Embryonic facial prominence (tissue), 1 donor: ENCODE data around the gene TP53RK.

ENCODE experiments used
- DNase-seq: peaks from one replicate; pipeline ENCODE4 v3.0.0-alpha.2; 2016; ENCODE audit errors: extremely low spot score

TP53RK gene

DNA sequence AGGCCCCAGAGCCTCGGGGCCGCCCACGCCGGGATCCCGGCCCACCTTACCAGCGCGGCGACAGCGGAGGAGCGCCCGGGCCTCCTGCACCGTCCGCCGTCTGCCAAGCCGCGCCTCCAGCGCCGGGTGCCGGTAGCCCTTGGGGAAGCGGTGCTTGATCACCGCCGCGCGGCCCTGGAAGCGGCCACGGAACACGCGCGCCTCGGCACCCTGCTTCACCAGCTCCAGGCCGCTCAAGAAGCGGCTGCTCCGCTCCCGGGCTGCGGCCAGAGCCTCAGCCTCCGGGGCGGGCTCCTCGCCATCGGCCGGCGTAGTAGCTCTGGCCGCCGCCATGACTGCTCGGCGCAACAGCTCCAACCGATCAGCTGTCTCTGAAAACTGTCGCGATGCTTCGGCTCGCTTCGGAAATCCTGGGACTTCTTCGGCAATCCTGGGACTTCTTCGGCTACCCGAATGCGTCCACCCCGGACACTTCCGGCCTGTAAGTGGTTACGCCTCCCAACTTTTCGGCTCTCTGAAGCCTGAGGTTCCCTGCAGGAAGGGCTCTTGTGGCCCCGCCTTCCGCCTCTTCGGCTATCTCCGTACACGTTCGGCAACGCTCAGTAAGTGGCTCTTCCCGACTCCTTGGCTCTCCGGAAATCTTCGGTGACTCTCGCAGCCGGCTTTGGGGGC lies at the start of gene TP53RK:
Gene TP53RK (minus strand): TSS at position 363 of the 672 bp plus-strand sequence. CDS start 30 bp downstream, at position 333.
- DNase-seq, result peak; percentile 100

DNA sequence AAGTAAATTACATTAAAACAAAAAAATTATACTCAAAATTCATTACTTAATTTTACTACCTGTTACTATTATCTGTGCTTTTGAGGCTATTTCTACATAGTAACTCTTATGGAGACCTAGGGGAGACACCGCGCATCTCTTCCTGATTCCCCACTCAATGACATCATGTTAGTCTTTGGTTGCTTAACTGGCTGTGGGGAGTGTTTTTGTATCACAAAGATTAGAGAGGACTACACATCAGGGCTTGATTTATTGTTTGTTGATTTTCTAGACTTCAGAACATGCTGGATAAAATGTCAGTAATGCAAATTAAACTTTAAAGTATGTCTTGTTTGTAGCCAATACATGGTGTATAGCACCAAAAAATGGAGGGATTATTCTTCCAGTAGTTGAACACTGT lies 46.2 kb upstream of the TP53RK start:
- no peak for DNase-seq

DNA sequence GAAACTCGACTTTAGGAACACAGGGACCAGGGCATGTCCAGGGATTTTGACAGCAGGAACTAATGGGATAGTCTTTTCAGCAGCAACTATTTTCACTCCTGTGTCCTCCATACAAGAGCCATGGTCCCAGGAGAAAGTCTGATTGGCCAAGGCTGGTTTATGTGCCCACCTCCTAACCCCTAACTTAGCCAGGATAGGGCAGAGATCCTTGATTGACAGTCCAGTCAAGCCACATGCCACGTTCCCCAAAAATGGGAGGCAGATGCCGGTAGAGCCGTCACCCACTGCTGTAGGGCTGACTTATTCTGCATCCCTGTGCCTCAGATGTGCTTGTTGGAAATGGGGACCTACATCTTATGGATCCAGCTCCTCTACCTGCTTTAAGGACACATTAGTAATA lies 42.5 kb upstream of the TP53RK start:
- DNase-seq, result no peak

DNA sequence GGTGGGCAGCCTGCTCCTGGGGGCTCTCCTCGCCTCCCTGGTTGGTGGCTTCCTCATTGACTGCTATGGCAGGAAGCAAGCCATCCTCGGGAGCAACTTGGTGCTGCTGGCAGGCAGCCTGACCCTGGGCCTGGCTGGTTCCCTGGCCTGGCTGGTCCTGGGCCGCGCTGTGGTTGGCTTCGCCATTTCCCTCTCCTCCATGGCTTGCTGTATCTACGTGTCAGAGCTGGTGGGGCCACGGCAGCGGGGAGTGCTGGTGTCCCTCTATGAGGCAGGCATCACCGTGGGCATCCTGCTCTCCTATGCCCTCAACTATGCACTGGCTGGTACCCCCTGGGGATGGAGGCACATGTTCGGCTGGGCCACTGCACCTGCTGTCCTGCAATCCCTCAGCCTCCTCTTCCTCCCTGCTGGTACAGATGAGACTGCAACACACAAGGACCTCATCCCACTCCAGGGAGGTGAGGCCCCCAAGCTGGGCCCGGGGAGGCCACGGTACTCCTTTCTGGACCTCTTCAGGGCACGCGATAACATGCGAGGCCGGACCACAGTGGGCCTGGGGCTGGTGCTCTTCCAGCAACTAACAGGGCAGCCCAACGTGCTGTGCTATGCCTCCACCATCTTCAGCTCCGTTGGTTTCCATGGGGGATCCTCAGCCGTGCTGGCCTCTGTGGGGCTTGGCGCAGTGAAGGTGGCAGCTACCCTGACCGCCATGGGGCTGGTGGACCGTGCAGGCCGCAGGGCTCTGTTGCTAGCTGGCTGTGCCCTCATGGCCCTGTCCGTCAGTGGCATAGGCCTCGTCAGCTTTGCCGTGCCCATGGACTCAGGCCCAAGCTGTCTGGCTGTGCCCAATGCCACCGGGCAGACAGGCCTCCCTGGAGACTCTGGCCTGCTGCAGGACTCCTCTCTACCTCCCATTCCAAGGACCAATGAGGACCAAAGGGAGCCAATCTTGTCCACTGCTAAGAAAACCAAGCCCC lies 36.2 kb upstream of the TP53RK start:
- no peak for DNase-seq

DNA sequence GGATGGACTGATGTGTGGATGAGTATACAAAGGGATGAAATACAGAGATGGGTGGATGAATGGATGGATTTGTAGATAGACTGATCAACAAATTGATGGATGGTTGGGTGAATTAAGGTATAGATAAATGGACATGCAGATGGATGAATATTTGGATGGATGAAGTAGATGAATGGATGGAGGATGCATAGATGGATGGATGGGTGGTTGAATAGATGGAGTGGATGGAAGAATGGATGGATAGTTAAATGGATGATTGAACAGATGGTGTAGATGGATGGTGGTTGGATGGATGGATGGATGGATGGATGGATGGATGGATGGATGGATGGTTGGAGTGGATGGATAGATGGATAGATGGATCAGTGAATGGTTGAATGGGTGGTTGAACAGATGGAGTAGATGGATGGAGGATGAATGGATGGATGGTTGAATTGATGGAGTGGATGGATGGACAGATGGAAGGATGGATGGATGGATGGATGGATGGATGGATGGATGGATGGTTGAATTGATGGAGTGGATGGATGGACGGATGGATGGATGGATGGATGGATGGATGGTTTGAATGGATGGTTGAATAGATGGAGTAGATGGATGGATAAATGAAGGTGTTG lies 35.2 kb upstream of the TP53RK start:
- DNase-seq, result no peak

DNA sequence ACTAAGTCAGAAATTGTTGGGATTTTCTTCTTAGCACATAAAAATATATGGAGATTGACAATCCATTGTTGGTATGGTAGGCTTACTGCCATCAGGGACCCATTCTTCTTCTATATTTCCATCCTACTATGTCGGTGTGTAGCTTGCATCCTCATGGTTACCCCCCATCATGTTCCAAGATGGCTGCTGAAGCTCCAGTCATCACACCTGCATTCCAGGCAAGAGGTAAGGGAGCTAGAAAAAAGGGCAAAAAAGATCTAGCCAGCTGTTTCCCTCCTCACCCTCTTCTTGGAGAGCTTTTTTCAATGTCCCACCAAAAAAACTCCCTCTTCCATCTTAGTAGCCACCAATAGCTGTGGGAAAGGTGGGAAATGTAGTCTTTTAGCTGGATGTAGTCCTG lies 33.8 kb upstream of the TP53RK start:
- no peak for DNase-seq

DNA sequence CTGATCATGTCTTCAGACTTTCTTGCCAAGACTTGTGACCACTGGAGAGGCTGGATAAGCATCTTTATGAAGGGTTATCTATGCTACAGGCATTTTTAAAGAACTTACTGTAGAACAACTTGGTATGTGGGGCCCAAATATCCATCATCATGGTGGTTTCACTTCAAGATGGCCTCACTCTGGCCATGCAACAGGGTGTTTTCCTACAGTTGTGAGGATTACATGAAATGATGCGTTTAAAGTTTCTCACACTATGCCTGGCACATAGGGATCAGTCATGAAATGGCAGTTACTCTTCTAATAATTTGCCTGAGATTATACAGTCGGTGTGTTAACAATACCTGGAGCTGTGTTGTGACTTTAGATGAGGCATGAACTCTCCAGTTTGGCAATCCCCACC lies 33.2 kb upstream of the TP53RK start:
- no peak for DNase-seq

DNA sequence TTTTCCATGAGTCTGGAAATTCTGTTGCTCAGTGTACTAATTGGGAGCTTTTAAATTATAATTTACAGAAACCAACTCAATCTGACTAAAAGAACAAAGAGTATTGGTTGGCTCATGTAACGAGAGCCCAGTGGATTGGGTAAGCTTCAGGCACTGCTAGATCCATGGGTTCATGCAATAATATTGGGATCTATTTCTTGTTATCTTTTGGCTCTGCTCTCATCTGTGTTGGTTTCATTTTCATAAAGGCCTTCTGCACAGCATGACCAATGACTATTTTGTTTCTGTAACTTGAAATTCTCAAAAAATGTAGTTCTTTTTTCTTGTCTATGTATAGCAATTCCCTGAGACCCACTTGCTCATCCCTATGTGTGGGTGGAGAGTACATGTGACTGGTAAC lies 32.2 kb upstream of the TP53RK start:
- no peak for DNase-seq

DNA sequence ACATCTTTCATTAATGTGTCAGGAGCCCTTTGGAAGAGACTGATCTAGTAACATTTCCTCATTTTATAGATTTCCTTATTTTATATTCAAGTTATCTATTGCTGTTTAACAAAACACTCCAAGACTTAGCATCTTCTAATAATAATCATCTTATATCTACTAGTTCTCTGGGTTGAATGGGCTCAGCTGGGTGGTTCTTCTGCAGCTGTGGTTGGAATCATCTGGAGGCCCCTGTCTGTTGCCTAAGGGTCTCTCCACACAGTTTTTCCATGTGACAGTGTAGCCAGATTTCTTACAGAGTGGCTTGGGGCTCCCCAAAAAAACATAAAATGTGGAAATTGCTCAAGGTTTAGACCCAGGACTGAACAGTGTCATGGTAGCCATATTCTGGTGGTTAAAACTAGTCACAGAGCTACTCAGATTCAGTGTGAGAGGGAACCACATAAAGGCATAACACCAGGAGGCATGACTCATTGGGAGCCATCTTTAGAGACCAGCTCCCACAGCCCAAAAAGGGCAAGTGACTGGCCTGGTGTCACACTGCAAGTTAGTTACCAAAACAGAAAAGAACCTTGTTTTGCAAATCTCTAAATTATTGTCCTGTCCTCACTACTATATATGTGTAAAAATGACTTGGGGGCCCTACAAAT lies 31.7 kb upstream of the TP53RK start:
- DNase-seq, result no peak

DNA sequence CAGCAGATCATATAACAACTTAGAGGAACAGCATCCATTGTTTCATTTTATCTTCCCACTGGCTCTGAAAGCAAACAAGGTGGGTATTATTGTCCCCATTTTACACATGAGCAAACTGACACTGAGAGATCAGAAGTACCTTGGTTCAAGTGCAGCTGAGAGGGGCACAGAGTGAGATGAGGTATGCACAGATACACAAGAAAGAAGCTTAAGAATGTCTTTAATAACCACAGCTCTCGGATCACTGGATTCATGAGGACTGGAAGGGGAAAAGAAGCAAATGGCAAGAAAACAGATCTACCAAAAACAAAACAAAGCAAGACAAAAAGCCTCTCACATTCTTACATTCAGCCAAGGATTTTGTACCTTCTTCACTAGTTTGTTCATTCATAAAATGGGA lies 30.8 kb upstream of the TP53RK start:
- DNase-seq, result no peak

DNA sequence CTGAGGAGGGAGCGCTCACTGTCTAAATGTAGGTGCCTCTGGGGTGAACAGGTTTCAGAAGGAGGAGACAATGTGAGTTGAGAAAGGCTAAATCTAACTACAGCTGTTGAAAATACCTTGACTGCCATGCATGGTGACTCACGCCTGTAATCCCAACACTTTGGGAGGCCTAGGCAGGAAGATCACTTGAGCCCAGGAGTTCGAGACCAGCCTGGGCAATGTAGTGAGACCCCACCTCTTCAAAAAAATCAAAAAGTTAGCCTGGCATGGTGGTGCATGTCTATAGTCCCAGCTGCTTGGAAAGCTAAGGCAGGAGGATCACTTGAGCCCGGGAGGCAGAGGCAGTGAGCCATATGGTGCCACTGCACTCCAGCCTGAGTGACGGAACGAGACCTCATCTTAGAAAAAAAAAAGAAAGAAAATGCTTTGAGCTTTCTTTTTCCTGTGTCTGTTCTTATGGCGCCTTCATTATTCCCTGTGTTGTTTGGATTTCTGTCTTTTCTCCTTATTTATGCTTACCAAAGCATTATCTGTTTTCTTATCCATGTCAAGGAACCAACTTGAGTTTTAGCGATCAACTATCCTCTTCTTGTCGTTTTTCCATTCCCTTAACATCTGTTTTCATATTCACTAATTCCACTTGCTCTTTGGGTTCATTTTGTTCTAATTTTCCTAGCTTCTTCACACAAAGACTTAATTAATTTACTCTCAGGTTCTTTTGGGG lies 28.7 kb upstream of the TP53RK start:
- no peak for DNase-seq

DNA sequence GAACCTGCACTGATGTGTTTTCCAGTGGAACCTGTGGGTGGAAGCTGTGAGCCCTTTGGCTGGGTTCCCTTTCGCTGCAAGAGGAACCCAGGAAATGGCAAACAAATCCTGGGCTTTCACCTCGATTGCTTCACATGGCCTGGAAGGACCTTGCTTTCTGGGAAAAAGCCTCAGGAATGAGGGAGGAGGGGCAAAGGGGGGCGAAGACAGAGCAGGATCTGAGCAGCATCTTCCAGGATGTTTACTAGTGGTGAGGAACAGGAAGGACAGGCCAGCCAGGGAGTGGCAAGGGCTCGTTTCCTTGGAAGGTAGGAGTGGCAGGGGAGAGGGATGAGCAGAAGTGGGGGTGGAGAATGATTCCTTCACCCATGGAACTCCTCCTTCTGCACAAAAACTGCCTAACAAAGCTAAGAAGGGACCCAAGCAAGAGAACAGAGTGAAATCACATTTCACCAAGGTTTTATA lies 26.1 kb upstream of the TP53RK start:
- no peak for DNase-seq

DNA sequence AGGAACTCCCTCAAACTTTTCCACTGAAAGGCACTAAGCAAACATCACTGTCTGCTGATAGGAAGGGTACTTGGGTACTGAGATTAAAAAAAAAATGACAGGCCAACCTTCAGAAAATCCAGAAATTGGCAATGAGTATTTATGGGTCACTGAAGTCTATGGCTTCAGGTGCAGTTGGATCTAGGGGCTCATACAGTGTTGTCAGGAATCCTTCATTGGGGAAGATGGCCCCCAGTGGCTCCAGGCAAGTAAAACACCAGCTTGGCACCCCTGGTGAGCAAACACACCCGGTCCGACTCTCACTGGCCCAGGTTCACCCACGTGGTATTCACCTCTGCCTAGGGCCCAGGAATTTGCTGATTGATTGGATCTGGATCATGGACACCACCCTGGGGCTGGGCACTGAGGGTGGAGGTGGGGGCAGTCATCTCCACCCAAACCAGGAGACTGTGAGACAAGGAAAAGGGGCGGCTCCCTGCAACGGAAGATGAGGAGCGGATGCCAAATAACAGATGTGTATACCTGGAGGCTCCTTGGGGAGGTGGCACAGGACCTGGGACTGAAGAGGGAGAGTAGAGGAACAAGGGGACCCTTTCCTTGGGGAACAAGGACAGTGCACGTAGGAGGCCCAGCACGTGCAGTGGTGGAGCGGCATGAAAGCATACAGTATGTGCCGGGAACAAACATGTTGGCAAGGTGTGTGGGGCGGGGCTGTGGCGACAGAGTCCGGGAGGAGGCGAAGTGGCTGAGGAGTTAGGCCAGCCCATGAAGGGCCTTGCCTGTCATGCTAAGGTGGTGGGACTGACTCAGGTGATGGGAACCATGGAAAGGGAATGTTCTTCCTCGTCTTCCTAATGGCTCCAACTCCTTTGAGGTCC lies 25.0 kb upstream of the TP53RK start:
- no peak for DNase-seq

DNA sequence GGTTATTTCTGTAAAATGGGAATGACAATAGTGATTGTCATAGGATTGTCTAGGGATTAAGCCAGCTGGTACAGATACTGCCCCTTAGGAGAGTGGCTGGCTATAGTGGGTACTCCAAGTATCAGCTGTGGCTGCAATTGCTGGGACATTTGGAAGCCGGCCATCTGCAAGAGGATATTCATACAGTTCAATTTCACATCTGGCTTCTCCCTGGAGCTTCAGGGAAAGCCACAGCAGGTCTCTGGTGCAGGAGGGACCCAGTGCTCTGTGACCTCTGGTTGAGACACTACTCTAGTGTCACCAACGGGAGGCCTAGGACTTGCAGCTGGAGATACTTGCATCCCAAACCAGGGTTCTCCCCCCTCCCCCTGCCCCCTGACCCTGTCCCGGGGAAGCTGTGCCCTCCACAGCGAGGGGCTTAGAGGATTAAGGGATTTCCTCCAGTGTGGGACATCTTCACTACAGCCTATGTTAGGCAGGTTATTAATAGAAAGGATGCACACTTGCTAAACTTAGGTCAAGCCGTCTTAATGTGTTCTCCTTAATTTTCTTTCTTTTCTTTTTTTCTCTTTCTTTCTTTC lies 22.9 kb upstream of the TP53RK start:
- DNase-seq, result no peak

DNA sequence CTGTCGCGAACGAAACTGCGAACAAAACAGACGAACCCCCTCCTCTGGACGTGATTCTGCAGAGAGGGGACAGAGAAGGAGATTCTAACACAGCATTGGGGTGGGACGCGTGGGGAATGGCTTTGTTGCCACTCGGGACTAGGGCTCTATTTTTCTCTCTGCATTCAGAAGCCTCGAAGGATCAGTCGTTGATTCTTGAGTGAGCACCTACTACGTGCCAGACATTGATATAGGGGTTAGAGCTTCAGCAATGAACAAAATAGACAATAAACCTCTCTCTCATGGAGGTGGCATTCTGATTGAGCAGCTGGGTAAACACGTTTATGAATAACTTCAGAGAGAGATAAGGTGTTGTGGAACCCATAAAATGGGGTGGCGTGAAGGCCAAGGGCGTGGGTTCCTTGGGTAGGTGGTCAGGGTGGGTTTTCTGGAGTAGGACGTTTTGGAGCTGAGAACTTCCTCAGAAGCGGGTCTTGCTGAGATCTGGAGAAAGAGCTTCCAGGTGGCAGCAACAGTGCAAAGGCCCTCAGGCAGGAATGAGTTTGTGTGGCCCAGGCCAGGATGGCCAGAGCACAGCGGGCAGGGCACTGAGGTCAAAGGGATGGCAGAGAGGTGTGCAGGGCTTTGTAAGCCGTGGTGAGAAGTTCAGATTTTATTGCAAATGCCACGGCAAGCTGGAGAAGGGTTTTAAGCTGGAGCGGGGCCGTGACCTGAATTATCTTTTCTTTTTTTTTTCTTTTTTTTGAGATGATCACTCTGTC lies 21.1 kb upstream of the TP53RK start:
- no peak for DNase-seq

DNA sequence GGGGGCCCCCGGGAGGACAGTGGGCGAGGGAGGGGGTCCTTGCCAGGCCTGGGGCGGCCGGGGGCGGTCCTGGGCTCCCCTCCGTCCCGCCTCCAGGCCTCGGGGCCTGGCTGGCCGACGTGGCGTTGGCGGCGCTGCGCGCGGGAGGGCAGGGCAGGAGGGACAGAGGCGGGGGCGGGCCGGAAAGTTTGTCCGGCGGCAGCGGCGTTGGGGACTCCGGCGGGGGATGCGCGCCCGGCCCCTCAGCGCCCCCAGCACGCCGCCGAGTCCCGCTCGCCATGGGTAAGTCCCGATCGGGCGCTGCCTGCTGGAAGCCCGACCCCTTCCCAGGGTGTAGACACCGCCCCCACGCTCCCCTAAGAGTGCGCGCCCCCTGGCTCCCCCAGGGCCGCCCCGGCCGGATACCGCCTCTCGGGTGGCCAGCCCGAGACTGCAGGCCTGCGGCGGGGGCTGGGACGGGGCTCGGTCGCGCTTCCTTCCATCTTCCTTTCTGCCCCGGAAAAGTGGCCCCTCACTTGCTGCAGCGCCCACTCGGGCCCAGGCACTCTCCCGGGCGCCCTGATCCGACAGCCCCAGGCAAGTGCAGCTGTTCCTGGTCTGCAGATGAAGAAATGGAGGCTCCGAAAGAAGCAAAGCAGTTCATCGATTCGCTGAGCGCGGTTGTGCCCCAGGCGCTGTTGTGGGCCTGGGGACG lies 20.4 kb upstream of the TP53RK start, which contains the start of gene SLC2A10:
Gene SLC2A10 (plus strand): TSS at position 191 of the 694 bp plus-strand sequence. CDS start 88 bp downstream, at position 279.
- DNase-seq, result no peak

DNA sequence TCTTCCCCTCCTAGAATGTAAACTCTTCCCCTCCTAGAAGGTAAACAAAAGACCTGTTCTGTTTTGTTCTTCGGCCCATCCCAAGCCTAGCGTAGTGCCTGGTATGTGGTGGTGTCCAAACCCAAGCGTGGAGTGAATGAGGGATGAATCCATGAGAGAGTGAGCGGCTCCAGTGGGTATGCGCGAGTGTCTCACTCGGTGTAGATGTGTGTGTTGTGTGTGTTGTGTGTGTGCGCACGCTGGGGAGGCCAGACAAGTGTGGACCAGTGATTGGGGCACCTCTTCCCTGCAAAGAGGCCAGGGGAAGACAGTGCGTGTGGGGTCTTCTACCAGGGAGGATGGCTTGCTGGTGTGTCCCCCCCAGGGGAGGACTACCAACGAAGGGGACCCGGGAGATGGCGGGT lies 19.8 kb upstream of the TP53RK start:
- DNase-seq, result no peak

DNA sequence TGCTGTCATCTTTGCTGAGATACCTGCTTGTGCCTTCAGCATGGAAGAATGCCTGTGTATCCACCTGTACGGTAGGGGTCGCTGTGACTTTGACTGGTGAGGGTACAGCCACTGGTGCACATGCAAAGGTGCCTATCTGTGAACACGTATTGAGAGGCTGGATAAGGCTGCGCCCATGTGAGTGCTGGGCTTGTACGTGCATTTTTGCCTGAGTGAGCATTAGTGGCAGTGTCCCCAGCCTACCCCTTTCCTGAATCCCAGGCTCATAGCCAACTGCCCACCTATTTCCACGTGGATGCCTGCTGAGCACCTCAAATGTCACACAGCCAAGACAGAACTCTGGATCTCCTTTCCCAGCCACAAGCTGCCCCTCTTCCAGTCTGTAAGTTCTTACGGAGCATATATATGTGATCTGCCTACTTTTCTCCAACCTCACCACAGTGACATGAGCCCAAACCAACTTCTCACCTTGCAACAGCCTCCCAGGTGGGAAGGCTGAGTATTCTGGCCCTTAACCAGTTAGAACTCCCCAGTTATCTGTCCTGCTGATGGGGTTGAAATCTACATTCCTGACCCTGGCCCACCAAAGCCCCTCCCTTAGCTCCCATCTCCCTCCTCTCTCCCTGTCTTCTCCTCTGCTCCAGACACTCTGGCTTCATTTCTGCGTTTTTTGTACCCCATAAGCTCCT lies 19.1 kb upstream of the TP53RK start:
- DNase-seq, result no peak
